ENCODE data around the gene SH3GL2.
A peak's percentile ranks its signal among the peaks of the same experiment; 100 is the strongest.

The SH3GL2 gene

DNA sequence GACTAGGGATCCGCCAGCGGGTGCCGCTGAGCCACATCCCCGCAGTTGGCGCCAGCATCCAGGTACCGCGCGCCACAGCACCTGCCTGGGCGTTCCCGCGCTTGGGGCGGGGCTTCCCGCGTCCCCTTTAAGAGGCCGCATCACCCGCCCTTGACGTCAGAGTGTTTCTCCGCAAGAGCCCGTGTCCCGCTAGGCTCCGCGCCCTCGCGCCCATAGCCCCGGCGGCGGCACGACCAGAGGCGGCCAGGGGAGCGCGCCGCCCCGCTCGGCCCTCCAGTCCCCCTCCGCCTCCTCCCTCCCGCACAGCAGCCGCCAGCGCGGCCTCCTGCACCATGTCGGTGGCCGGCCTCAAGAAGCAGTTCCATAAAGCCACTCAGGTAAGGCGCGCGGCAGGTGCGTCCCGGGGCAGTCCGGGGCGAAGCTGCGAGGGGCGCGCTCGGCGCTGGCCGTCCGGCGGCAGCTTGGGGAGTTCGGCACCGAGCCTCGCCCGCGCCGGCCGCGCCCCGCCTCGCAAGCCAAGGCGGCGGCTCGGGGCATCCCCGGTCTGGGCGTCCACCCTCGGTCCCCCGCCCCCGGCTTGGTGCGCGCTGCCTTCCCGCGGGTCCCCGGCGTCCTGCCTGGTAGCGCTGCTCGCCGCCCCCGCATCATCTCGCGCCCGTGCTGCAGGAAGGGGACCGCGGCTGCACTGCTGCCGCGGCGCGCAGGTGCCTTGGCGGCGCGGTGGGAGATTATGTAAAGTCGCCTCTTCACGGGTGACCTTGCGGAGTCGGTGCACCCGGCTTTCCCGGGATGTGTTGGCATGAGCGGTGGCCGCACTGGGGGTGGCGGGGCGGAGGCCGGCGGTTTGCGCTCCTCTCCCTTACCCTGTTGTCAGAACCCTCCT is at the start of gene SH3GL2:
Gene SH3GL2 (plus strand): TSS at position 156 of the 883 bp plus-strand sequence.
- H3K36me3 ChIP-seq (ENCODE audit: control insufficient read depth in 1 of 2, insufficient read depth in 2 of 2, low read length in 2 of 2) = no peaks in the 10 kb centered on the region
- H3K9me3 ChIP-seq (ENCODE audit: control insufficient read depth in 1 of 2, low read length in 2 of 2) = no peaks in the 10 kb centered on the region
- no peak within 1 kb of the TSS for H3K27ac ChIP-seq (ENCODE audit: low read length)
- no peaks in the 10 kb centered on the region for H3K27me3 ChIP-seq (ENCODE audit: low read depth, low read length)
- peaks cover 0 to 15% of the 10 kb centered on the region in 2 donors for H3K4me1 ChIP-seq (ENCODE audit: control insufficient read depth in 1 of 2, insufficient read depth in 2 of 2, low read length in 2 of 2)
- peak within 1 kb of the TSS; percentile 39 to 80 for H3K4me3 ChIP-seq (ENCODE audit: low read depth in 1 of 2, low read length in 2 of 2)

GRCh38 chr9:17531642-17532254 is 47.1 kb upstream of the SH3GL2 start:
- Histone ChIP-seq H3K27ac (ENCODE audit: low read length) (no peak overlapping the region), H3K4me3 (ENCODE audit: low read depth in 1 of 2, low read length in 2 of 2) (no peak overlapping the region)

DNA sequence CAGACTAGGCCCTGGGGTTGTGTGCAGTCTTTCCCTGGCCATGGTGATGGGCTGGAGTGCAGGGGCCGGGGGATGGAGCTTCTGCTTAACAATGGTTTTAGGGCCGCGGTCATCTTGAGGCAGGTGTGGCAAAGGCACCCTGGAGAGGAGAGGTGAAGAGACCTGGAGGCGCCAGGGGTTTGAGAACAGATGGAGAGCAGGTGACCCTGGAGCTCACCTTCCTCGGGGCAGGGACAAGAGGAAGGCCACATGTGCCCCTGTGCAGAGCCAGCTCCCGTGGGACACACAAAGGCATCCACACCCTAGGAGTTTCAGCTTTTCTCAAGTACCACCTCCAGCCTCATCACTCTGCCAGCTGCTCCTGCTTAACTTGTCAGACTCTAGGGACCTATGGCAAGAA is 46.4 kb upstream of the SH3GL2 start:
- H3K27me3 ChIP-seq (ENCODE audit: low read depth, low read length) = no peaks in the 10 kb centered on the region
- H3K4me1 ChIP-seq (ENCODE audit: control insufficient read depth in 1 of 2, insufficient read depth in 2 of 2, low read length in 2 of 2) = no peaks in the 10 kb centered on the region
- no peaks in the 10 kb centered on the region for H3K9me3 ChIP-seq (ENCODE audit: control insufficient read depth in 1 of 2, low read length in 2 of 2)
- H3K27ac ChIP-seq (ENCODE audit: low read length) = no peak overlapping the region
- H3K4me3 ChIP-seq (ENCODE audit: low read depth in 1 of 2, low read length in 2 of 2) = no peak overlapping the region
- H3K36me3 ChIP-seq (ENCODE audit: control insufficient read depth in 1 of 2, insufficient read depth in 2 of 2, low read length in 2 of 2) = no peaks in the 10 kb centered on the region

More at GRCh38 chr9:17531642-17532254, 47.1 kb upstream of the SH3GL2 start:
- no peaks in the 10 kb centered on the region for H3K4me1 ChIP-seq (ENCODE audit: control insufficient read depth in 1 of 2, insufficient read depth in 2 of 2, low read length in 2 of 2)
- H3K27me3 ChIP-seq (ENCODE audit: low read depth, low read length) = no peaks in the 10 kb centered on the region
- no peaks in the 10 kb centered on the region for H3K9me3 ChIP-seq (ENCODE audit: control insufficient read depth in 1 of 2, low read length in 2 of 2)
- H3K36me3 ChIP-seq (ENCODE audit: control insufficient read depth in 1 of 2, insufficient read depth in 2 of 2, low read length in 2 of 2) = no peaks in the 10 kb centered on the region

DNA sequence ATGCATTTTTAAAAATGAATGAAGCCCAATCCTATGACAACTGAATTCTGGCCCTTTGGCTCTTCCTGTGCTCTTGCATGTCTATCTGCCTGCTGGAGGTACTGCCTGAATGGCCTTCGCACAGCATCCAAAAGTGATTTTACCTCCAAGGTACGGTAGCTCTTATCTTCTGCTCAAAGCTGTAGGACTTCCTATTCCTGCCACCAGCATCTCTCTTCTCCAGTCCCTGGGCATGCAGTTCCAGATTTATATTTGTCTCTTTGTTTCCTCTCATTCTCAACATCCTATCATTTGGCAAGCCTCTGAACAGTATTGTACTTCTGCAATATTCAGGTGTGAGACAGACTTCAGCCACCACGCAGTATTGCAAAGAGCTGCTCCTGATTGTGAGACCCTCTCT is 43.7 kb upstream of the SH3GL2 start:
- H3K4me1 ChIP-seq (ENCODE audit: control insufficient read depth in 1 of 2, insufficient read depth in 2 of 2, low read length in 2 of 2) = no peaks in the 10 kb centered on the region
- no peaks in the 10 kb centered on the region for H3K36me3 ChIP-seq (ENCODE audit: control insufficient read depth in 1 of 2, insufficient read depth in 2 of 2, low read length in 2 of 2)
- no peaks in the 10 kb centered on the region for H3K9me3 ChIP-seq (ENCODE audit: control insufficient read depth in 1 of 2, low read length in 2 of 2)
- no peak overlapping the region for H3K4me3 ChIP-seq (ENCODE audit: low read depth in 1 of 2, low read length in 2 of 2)
- no peaks in the 10 kb centered on the region for H3K27me3 ChIP-seq (ENCODE audit: low read depth, low read length)
- no peak overlapping the region for H3K27ac ChIP-seq (ENCODE audit: low read length)

- Histone ChIP-seq H3K27me3 (ENCODE audit: low read depth, low read length) (no peaks in the 10 kb centered on the region), H3K4me1 (ENCODE audit: control insufficient read depth in 1 of 2, insufficient read depth in 2 of 2, low read length in 2 of 2) (no peaks in the 10 kb centered on the region), H3K9me3 (ENCODE audit: control insufficient read depth in 1 of 2, low read length in 2 of 2) (no peaks in the 10 kb centered on the region), H3K36me3 (ENCODE audit: control insufficient read depth in 1 of 2, insufficient read depth in 2 of 2, low read length in 2 of 2) (no peaks in the 10 kb centered on the region), H3K27ac (ENCODE audit: low read length) (no peak overlapping the region), H3K4me3 (ENCODE audit: low read depth in 1 of 2, low read length in 2 of 2) (no peak overlapping the region)
Observed at GRCh38 chr9:17536027-17536426, 42.8 kb upstream of the SH3GL2 start.

DNA sequence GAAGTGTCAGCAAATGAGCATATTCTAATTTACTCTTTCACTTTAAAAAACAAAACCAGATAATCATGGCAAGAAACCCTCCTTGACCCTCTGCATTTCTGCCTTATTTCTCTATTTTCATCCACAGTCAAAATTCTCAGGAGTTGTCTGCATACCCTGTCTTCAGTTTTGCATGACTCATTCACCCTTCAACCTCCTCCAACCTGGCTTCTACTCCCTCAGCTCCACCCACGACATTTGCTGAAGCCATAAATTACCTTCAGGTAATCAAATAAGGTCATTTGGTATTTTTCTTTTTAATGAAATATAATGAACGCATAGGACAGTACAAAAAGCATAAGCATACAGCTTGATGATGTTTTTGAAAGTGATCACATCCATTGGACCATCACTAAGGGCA is 27.8 kb upstream of the SH3GL2 start:
- no peak overlapping the region for H3K4me3 ChIP-seq (ENCODE audit: low read depth in 1 of 2, low read length in 2 of 2)

GRCh38 chr9:17555362-17556054 is 23.4 kb upstream of the SH3GL2 start:
- H3K36me3 ChIP-seq (ENCODE audit: control insufficient read depth in 1 of 2, insufficient read depth in 2 of 2, low read length in 2 of 2) = no peaks in the 10 kb centered on the region
- H3K4me3 ChIP-seq (ENCODE audit: low read depth in 1 of 2, low read length in 2 of 2) = no peak overlapping the region
- H3K27ac ChIP-seq (ENCODE audit: low read length) = no peak overlapping the region
- no peaks in the 10 kb centered on the region for H3K27me3 ChIP-seq (ENCODE audit: low read depth, low read length)
- H3K9me3 ChIP-seq (ENCODE audit: control insufficient read depth in 1 of 2, low read length in 2 of 2) = no peaks in the 10 kb centered on the region
- no peaks in the 10 kb centered on the region for H3K4me1 ChIP-seq (ENCODE audit: control insufficient read depth in 1 of 2, insufficient read depth in 2 of 2, low read length in 2 of 2)

More for the DNA sequence above, 27.8 kb upstream of the SH3GL2 start:
- Histone ChIP-seq H3K36me3 (ENCODE audit: control insufficient read depth in 1 of 2, insufficient read depth in 2 of 2, low read length in 2 of 2) (no peaks in the 10 kb centered on the region), H3K4me1 (ENCODE audit: control insufficient read depth in 1 of 2, insufficient read depth in 2 of 2, low read length in 2 of 2) (no peaks in the 10 kb centered on the region), H3K27me3 (ENCODE audit: low read depth, low read length) (no peaks in the 10 kb centered on the region), H3K9me3 (ENCODE audit: control insufficient read depth in 1 of 2, low read length in 2 of 2) (peaks cover 0 to under 1% of the 10 kb centered on the region in 2 donors), H3K27ac (ENCODE audit: low read length) (no peak overlapping the region)

DNA sequence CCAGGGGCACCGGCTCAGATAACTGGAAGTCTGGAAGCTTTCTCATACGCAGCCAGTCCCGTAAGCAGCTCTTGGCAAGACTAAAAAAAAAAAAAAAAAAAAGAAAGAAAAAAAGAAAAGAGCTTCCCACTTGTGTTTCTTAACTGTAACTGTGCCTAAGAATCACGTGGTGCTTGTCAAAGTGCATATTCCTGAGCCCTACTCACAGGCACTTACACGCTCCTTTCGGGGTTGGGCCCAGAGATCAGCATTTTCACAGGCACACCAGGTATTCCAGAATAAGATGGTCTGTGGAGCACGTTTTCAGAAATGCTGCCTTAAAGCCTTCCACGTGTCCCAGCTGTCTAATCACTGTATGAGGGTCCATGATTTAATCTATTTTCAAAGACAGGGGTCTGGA is 22.6 kb upstream of the SH3GL2 start:
- Histone ChIP-seq H3K4me3 (ENCODE audit: low read depth in 1 of 2, low read length in 2 of 2) (no peak overlapping the region), H3K27ac (ENCODE audit: low read length) (no peak overlapping the region), H3K36me3 (ENCODE audit: control insufficient read depth in 1 of 2, insufficient read depth in 2 of 2, low read length in 2 of 2) (no peaks in the 10 kb centered on the region), H3K9me3 (ENCODE audit: control insufficient read depth in 1 of 2, low read length in 2 of 2) (no peaks in the 10 kb centered on the region), H3K27me3 (ENCODE audit: low read depth, low read length) (no peaks in the 10 kb centered on the region), H3K4me1 (ENCODE audit: control insufficient read depth in 1 of 2, insufficient read depth in 2 of 2, low read length in 2 of 2) (no peaks in the 10 kb centered on the region)

DNA sequence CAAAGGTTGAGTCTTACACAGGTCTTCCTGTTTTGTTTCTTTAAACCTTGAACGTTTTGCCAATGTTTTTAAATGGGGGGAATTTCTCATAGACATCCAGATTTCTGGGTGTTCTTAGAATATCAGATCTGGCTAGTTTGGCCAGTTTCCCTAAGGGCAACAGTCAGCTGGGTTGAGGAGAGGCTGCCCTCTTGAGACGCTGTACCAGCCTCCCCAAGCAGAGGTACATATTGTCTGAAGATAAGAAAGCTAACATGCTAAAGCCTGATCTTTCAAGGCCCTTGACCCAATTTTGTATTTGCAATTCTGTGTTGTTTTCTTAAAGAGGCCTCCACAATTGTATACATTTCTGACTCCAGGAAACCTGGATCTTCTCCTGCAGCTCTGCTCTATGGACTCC is 21.9 kb upstream of the SH3GL2 start:
- Histone ChIP-seq H3K4me3 (ENCODE audit: low read depth in 1 of 2, low read length in 2 of 2) (no peak overlapping the region), H3K36me3 (ENCODE audit: control insufficient read depth in 1 of 2, insufficient read depth in 2 of 2, low read length in 2 of 2) (no peaks in the 10 kb centered on the region), H3K4me1 (ENCODE audit: control insufficient read depth in 1 of 2, insufficient read depth in 2 of 2, low read length in 2 of 2) (no peaks in the 10 kb centered on the region), H3K9me3 (ENCODE audit: control insufficient read depth in 1 of 2, low read length in 2 of 2) (no peaks in the 10 kb centered on the region), H3K27me3 (ENCODE audit: low read depth, low read length) (no peaks in the 10 kb centered on the region), H3K27ac (ENCODE audit: low read length) (no peak overlapping the region)

DNA sequence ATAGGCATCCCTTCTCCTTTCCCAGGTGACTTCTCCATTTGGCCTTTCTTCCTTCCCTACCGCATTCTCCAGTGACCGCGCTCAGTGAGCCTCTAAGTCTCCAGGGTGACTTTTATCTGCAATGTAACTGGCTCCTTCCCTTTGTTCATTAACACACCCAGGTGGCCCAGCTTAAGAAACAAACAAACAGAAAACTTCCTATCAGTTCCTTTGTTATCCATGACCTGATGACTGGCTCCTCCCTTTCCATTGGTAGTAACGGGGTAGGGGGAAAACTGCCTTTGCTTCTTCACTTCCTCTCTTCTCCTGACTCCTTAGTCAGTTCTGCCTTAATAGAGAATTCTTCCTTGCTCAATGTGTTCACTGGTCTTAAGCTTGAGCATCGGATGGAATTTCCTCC is 7.0 kb upstream of the SH3GL2 start:
- H3K9me3 ChIP-seq (ENCODE audit: control insufficient read depth in 1 of 2, low read length in 2 of 2) = no peaks in the 10 kb centered on the region
- H3K27me3 ChIP-seq (ENCODE audit: low read depth, low read length) = no peaks in the 10 kb centered on the region
- no peak overlapping the region for H3K27ac ChIP-seq (ENCODE audit: low read length)
- H3K4me3 ChIP-seq (ENCODE audit: low read depth in 1 of 2, low read length in 2 of 2) = no peak overlapping the region
- no peaks in the 10 kb centered on the region for H3K36me3 ChIP-seq (ENCODE audit: control insufficient read depth in 1 of 2, insufficient read depth in 2 of 2, low read length in 2 of 2)
- H3K4me1 ChIP-seq (ENCODE audit: control insufficient read depth in 1 of 2, insufficient read depth in 2 of 2, low read length in 2 of 2) = no peaks in the 10 kb centered on the region

GRCh38 chr9:17574342-17574741 is 4.5 kb upstream of the SH3GL2 start:
- Histone ChIP-seq H3K4me1 (ENCODE audit: control insufficient read depth in 1 of 2, insufficient read depth in 2 of 2, low read length in 2 of 2) (peaks cover 0 to 11% of the 10 kb centered on the region in 2 donors), H3K4me3 (ENCODE audit: low read depth in 1 of 2, low read length in 2 of 2) (no peak overlapping the region), H3K27ac (ENCODE audit: low read length) (no peak overlapping the region), H3K27me3 (ENCODE audit: low read depth, low read length) (no peaks in the 10 kb centered on the region), H3K36me3 (ENCODE audit: control insufficient read depth in 1 of 2, insufficient read depth in 2 of 2, low read length in 2 of 2) (no peaks in the 10 kb centered on the region), H3K9me3 (ENCODE audit: control insufficient read depth in 1 of 2, low read length in 2 of 2) (no peaks in the 10 kb centered on the region)
